Measurements from ENCODE around the gene ZNF621. TPM values are rescaled to one million over a fixed set of nuclear protein-coding genes. Genes with fewer than 3 reads are reported as not detected.

Gene ZNF621
- total RNA-seq, 6 experiments from 2014 or later, result 18.1 to 21.3 (median 20.5) TPM

DNA sequence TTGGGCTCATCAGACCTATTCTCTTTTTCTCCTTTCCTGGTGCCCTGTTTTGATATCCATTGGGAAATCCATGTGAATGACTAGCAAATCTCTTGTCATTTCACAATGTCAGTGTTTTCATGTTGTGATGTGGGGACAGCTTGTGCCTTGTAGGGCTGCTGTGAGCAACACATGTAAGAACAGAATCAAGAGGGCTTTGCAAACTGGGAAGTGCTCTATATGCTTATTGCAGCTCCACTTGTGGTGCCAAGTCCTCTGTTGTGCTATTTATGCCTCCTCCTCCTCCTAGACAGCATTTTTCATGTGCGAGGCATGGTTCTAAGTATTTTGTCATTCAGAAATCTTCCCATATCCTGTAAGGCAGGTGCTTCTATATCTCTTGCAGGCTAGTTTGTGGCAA, 56.4 kb downstream of the ZNF621 start:
- no peaks in the 10 kb centered on the region for H3K36me3 Mint-ChIP-seq (ENCODE audit: low read depth)
- H3K4me3 Mint-ChIP-seq, result no peak overlapping the region
- H3K9me3 Mint-ChIP-seq, result no peaks in the 10 kb centered on the region
- no peak for DNase-seq
- no peak overlapping the region for H3K27ac Mint-ChIP-seq
- peaks cover 20% of the 10 kb centered on the region for H3K27me3 Mint-ChIP-seq (ENCODE audit: insufficient read depth)
- H3K4me1 Mint-ChIP-seq (ENCODE audit: low read depth), result peaks cover 14% of the 10 kb centered on the region
- TF ChIP-seq, protein P1, sequence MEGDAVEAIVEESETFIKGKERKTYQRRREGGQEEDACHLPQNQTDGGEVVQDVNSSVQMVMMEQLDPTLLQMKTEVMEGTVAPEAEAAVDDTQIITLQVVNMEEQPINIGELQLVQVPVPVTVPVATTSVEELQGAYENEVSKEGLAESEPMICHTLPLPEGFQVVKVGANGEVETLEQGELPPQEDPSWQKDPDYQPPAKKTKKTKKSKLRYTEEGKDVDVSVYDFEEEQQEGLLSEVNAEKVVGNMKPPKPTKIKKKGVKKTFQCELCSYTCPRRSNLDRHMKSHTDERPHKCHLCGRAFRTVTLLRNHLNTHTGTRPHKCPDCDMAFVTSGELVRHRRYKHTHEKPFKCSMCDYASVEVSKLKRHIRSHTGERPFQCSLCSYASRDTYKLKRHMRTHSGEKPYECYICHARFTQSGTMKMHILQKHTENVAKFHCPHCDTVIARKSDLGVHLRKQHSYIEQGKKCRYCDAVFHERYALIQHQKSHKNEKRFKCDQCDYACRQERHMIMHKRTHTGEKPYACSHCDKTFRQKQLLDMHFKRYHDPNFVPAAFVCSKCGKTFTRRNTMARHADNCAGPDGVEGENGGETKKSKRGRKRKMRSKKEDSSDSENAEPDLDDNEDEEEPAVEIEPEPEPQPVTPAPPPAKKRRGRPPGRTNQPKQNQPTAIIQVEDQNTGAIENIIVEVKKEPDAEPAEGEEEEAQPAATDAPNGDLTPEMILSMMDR (IDR thresholded peaks at IDR 0.05), result no peak

- DNase-seq, result no peak
- Mint-ChIP-seq H3K27me3 (ENCODE audit: insufficient read depth) (peaks cover 24% of the 10 kb centered on the region), H3K27ac (no peak overlapping the region), H3K36me3 (ENCODE audit: low read depth) (no peaks in the 10 kb centered on the region), H3K4me1 (ENCODE audit: low read depth) (peaks cover 14% of the 10 kb centered on the region), H3K9me3 (no peaks in the 10 kb centered on the region), H3K4me3 (no peak overlapping the region)
- TF ChIP-seq, protein P1 (IDR thresholded peaks at IDR 0.05), result no peak
These were observed 57.8 kb downstream of the ZNF621 start for GRCh38 chr3:40582401-40583027.

GRCh38 chr3:40583691-40584090, 58.9 kb downstream of the ZNF621 start:
- H3K4me1 Mint-ChIP-seq (ENCODE audit: low read depth), result peaks cover 14% of the 10 kb centered on the region

DNA sequence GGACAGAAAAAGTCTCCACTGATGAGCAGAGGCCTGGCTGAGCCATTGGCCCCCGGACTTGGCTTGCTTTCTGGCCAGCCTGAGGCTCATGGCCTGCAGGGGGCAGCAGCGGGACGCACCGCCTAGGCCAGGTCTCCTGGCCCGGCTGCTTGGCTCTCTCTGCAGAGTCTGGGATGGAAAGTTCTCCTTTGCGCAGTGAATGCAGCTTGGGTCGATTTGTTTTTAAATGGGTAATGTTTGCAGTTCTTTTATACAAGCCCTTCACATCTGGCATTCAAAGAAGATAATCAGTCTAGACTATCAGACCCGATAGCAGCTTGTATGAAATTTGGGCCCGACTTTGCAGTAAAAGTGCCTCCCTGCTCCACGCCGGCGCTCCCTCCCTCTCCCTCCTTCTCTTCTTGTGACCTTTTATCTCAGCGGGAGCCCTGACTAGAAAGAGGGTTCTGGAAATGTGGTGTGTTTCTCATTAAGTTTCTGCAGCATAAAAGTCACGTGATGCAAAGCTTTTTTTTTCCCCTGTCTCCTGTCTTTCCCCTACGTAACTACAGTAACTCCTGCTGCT, 59.9 kb downstream of the ZNF621 start:
- TF ChIP-seq, protein P1 (IDR thresholded peaks at IDR 0.05), result peak; percentile 98
- peak overlapping the region; percentile 68 for H3K4me3 Mint-ChIP-seq

More at GRCh38 chr3:40583691-40584090, 58.9 kb downstream of the ZNF621 start:
- TF ChIP-seq, protein P1 (IDR thresholded peaks at IDR 0.05), result no peak
- Mint-ChIP-seq H3K9me3 (no peaks in the 10 kb centered on the region), H3K27ac (no peak overlapping the region), H3K27me3 (ENCODE audit: insufficient read depth) (peaks cover 20% of the 10 kb centered on the region), H3K4me3 (no peak overlapping the region), H3K36me3 (ENCODE audit: low read depth) (no peaks in the 10 kb centered on the region)
- no peak for DNase-seq

DNA sequence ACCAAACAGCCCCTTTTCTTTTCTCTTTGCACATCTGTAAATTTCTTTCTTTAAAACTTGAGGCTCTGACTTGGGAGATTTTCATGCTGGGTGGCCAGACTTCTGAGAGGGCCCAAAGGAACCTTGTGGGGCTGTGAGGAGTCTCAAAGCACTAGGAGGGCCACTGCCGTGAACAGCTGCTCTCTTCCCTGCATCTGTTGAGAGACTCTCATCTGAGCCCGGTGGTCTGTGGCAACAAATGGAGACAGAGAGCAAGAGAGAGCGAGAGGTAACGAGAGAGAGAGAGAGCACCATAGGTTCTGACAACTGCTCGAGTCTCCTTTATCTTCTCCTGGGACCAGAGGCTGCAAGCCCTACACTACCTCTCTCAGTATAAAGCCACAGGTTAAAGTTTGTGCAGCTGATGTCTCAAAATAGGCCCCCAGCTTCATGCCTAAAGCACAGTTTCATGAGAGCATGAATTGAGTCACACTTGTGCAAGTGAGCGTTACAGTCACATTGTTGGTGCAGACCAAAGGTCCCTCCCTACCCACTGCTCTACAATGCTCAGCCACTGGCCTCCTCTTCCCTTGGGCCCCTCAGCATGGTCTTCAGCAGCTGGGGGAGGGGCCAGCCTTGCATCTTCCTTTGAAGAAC, 60.7 kb downstream of the ZNF621 start:
- no peaks in the 10 kb centered on the region for H3K9me3 Mint-ChIP-seq
- H3K27me3 Mint-ChIP-seq (ENCODE audit: insufficient read depth), result peaks cover 16% of the 10 kb centered on the region
- TF ChIP-seq, protein P1 (IDR thresholded peaks at IDR 0.05), result no peak
- no peak overlapping the region for H3K27ac Mint-ChIP-seq
- no peak overlapping the region; the same call in 1 of the 2 replicates for H3K4me3 Mint-ChIP-seq
- H3K36me3 Mint-ChIP-seq (ENCODE audit: low read depth), result no peaks in the 10 kb centered on the region
- peaks cover 14% of the 10 kb centered on the region for H3K4me1 Mint-ChIP-seq (ENCODE audit: low read depth)
- DNase-seq, result no peak

More for the DNA sequence above, 59.9 kb downstream of the ZNF621 start:
- H3K4me1 Mint-ChIP-seq (ENCODE audit: low read depth), result peaks cover 14% of the 10 kb centered on the region
- H3K36me3 Mint-ChIP-seq (ENCODE audit: low read depth), result no peaks in the 10 kb centered on the region
- H3K9me3 Mint-ChIP-seq, result no peaks in the 10 kb centered on the region
- H3K27ac Mint-ChIP-seq, result no peak overlapping the region
- peak; percentile 67 for DNase-seq
- H3K27me3 Mint-ChIP-seq (ENCODE audit: insufficient read depth), result peaks cover 16% of the 10 kb centered on the region

All from HFFc6 (cell line).